ENCODE data around the gene CKS1B. TPM values are rescaled to one million over a fixed set of nuclear protein-coding genes. Genes with fewer than 3 reads are reported as not detected.

CKS1B gene
- polyA plus RNA-seq (ENCODE audit: insufficient read length in 3 of 3): 100 to 1,000 TPM in 2 of 3 donors, 10 to 100 TPM in 1; 80.2 to 111 (median 109) TPM
- long read RNA-seq, donor 1, transcript CKS1B-201 (3 exons, 759 nt): major isoform, 50 of 55 reads
- long read RNA-seq, donor 1, partial matches to known transcripts: 0 of 55 reads
- long read RNA-seq, donor 1, other reads (novel, unspliced or antisense): 0 of 55 reads
- long read RNA-seq, donor 2, transcript CKS1B-201 (3 exons, 759 nt): major isoform, 54 of 55 reads
- long read RNA-seq, donor 2, partial matches to known transcripts: 0 of 55 reads
- long read RNA-seq, donor 2, other reads (novel, unspliced or antisense): 0 of 55 reads
- long read RNA-seq, donor 3, transcript CKS1B-201 (3 exons, 759 nt): major isoform, 66 of 68 reads
- long read RNA-seq, donor 3, partial matches to known transcripts: 0 of 68 reads
- long read RNA-seq, donor 3, other reads (novel, unspliced or antisense): 0 of 68 reads
- long read RNA-seq, donor 4, transcript CKS1B-201 (3 exons, 759 nt): major isoform, 67 of 68 reads
- long read RNA-seq, donor 4, partial matches to known transcripts: 0 of 68 reads
- long read RNA-seq, donor 4, other reads (novel, unspliced or antisense): 0 of 68 reads
- long read RNA-seq, donor 5: 0 reads
- long read RNA-seq, donor 6, transcript CKS1B-201 (3 exons, 759 nt): major isoform, 62 of 63 reads
- long read RNA-seq, donor 6, partial matches to known transcripts: 0 of 63 reads
- long read RNA-seq, donor 6, other reads (novel, unspliced or antisense): 0 of 63 reads
- long read RNA-seq, donor 7, transcript CKS1B-201 (3 exons, 759 nt): major isoform, 78 of 84 reads
- long read RNA-seq, donor 7, partial matches to known transcripts: 0 of 84 reads
- long read RNA-seq, donor 7, other reads (novel, unspliced or antisense): 0 of 84 reads
- long read RNA-seq, donor 8, transcript CKS1B-201 (3 exons, 759 nt): major isoform, 99 of 109 reads
- long read RNA-seq, donor 8, transcript CKS1B-203 (3 exons, 912 nt): minor isoform, 5 of 109 reads
- long read RNA-seq, donor 8, partial matches to known transcripts: 0 of 109 reads
- long read RNA-seq, donor 8, other reads (novel, unspliced or antisense): 0 of 109 reads
- long read RNA-seq, donor 9, transcript CKS1B-201 (3 exons, 759 nt): major isoform, 60 of 63 reads
- long read RNA-seq, donor 9, partial matches to known transcripts: 0 of 63 reads
- long read RNA-seq, donor 9, other reads (novel, unspliced or antisense): 0 of 63 reads
- long read RNA-seq, donor 10, transcript CKS1B-201 (3 exons, 759 nt): major isoform, 68 of 74 reads
- long read RNA-seq, donor 10, partial matches to known transcripts: 0 of 74 reads
- long read RNA-seq, donor 10, other reads (novel, unspliced or antisense): 0 of 74 reads
- long read RNA-seq, donor 11, transcript CKS1B-201 (3 exons, 759 nt): major isoform, 38 of 42 reads
- long read RNA-seq, donor 11, partial matches to known transcripts: 0 of 42 reads
- long read RNA-seq, donor 11, other reads (novel, unspliced or antisense): 0 of 42 reads
- long read RNA-seq, donor 12, transcript CKS1B-201 (3 exons, 759 nt): major isoform, 14 of 16 reads
- long read RNA-seq, donor 12, partial matches to known transcripts: 0 of 16 reads
- long read RNA-seq, donor 12, other reads (novel, unspliced or antisense): 0 of 16 reads
- long read RNA-seq, donor 13, transcript CKS1B-201 (3 exons, 759 nt): major isoform, 112 of 134 reads
- long read RNA-seq, donor 13, partial matches to known transcripts: 0 of 134 reads
- long read RNA-seq, donor 13, other reads (novel, unspliced or antisense): 13 of 134 reads
- long read RNA-seq, donor 14, transcript CKS1B-201 (3 exons, 759 nt): major isoform, 54 of 58 reads
- long read RNA-seq, donor 14, partial matches to known transcripts: 0 of 58 reads
- long read RNA-seq, donor 14, other reads (novel, unspliced or antisense): 0 of 58 reads
- long read RNA-seq, donor 15, transcript CKS1B-201 (3 exons, 759 nt): major isoform, 30 of 31 reads
- long read RNA-seq, donor 15, partial matches to known transcripts: 0 of 31 reads
- long read RNA-seq, donor 15, other reads (novel, unspliced or antisense): 0 of 31 reads
- long read RNA-seq, donor 16, transcript CKS1B-201 (3 exons, 759 nt): major isoform, 158 of 179 reads
- long read RNA-seq, donor 16, partial matches to known transcripts: 0 of 179 reads
- long read RNA-seq, donor 16, other reads (novel, unspliced or antisense): 12 of 179 reads

- DNase-seq (ENCODE audit: extremely low read depth in 1 of 11, low read depth in 9 of 11, low spot score in 4 of 11): peak; percentile 98 to 100 (median 99)
Observed at GRCh38 chr1:154974102-154974807, at the start of gene CKS1B. CKS1B (plus strand) TSS chr1:154974681; CDS start chr1:154974746, 65 bp downstream.

DNA sequence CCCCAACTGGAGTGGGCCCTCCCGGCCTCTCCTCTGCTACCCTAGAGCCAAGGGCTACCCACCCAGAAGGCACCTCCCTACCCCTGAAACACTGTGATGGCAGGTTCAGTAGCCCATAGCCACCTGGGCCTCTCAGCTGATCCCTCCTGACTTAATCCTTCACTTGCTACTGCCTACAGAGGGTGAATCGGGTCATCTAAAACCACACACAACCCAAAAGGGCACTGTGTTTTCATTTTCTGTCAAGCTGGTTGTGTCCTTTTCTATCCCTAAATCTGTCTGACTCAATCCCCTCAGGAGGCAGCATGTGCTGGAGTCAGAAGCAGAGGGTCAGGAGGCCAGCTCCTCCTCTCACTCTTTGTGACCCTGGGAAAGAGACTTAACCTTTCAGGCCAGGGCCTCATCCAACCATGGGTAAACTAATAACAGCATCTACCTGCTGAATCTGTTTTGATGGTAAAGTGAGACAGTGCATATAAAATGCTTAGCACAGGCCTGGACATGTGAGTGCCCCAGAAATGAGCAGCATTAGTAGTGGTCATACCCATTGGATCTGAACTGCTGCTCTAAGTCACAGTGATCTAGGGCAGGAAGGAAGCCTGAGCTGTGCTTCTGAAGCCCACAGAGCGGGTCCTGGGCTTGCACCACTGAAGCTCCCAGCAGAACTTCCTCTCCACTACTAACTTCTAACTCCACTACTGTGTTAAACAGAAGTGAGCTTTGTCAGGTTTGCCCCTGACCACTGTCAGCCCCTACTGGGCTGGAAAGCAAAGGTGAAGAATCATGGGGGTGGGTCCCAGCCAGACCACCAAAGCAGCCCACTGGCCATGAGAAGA lies 48.9 kb upstream of the CKS1B start:
- DNase-seq (ENCODE audit: extremely low read depth in 1 of 11, low read depth in 9 of 11, low spot score in 4 of 11): no peak

DNA sequence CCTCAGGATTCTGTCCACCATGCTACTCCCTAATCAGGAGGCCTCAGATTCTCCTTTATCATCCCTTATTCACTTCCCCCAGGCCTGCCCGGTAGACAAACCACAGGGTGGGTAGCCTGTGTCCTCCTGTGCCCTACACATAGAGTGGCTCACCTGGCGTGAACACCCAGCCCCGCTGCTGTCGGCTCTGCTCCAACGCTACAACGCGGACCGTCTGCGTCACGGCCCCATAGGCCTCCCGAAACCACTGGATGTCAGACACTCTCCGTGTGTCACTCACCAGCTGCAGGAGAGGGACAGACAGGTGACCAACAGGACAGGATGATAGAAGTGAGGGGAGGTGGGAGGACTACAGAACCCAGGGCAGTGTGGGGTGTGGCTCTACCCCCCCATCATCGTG lies 48.3 kb upstream of the CKS1B start:
- DNase-seq (ENCODE audit: extremely low read depth in 1 of 11, low read depth in 9 of 11, low spot score in 4 of 11): no peak

- DNase-seq (ENCODE audit: extremely low read depth in 1 of 11, low read depth in 9 of 11, low spot score in 4 of 11): no peak
Observed at GRCh38 chr1:154931940-154932487, 42.5 kb upstream of the CKS1B start.

DNA sequence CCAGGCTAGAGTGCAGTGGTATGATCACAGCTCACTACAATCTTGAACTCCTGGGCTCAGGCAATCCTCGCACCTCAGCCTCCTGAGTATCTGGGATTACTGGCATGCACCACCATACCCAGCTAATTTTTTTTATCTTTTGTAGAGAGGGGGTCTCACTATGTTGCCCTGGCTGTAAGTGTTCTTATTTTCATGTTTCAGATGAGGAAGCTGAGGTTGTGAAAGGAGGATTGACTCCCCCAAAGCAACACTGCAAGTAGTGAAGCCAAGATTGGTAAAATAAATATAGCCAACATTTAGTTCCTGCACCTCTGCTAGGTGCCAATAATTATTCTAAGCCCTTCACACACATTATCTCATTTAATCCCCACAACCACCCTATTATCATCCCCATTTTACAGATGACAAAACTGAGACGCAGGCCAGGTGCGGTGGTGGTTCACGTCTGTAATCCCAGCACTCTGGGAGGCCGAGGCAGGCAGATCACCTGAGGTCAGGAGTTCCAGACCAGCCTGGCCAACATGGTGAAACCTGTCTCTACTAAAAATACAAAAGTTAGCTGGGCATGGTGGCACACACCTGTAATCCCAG lies 40.0 kb upstream of the CKS1B start:
- no peak for DNase-seq (ENCODE audit: extremely low read depth in 1 of 11, low read depth in 9 of 11, low spot score in 4 of 11)

GRCh38 chr1:154935749-154936554 lies 38.5 kb upstream of the CKS1B start:
- no peak for DNase-seq (ENCODE audit: extremely low read depth in 1 of 11, low read depth in 9 of 11, low spot score in 4 of 11)

GRCh38 chr1:154936555-154937084 lies 37.9 kb upstream of the CKS1B start, which contains the start of gene PMVK:
PMVK (minus strand) TSS chr1:154936719; CDS start chr1:154936685, 34 bp downstream.
- DNase-seq (ENCODE audit: extremely low read depth in 1 of 11, low read depth in 9 of 11, low spot score in 4 of 11): peak; percentile 86 to 99 (median 95)

GRCh38 chr1:154937085-154937987 lies 37.1 kb upstream of the CKS1B start:
- DNase-seq (ENCODE audit: extremely low read depth in 1 of 11, low read depth in 9 of 11, low spot score in 4 of 11): peak; percentile 87 to 99 (median 92)

GRCh38 chr1:154937988-154938386 lies 36.5 kb upstream of the CKS1B start:
- DNase-seq (ENCODE audit: extremely low read depth in 1 of 11, low read depth in 9 of 11, low spot score in 4 of 11): no peak

DNA sequence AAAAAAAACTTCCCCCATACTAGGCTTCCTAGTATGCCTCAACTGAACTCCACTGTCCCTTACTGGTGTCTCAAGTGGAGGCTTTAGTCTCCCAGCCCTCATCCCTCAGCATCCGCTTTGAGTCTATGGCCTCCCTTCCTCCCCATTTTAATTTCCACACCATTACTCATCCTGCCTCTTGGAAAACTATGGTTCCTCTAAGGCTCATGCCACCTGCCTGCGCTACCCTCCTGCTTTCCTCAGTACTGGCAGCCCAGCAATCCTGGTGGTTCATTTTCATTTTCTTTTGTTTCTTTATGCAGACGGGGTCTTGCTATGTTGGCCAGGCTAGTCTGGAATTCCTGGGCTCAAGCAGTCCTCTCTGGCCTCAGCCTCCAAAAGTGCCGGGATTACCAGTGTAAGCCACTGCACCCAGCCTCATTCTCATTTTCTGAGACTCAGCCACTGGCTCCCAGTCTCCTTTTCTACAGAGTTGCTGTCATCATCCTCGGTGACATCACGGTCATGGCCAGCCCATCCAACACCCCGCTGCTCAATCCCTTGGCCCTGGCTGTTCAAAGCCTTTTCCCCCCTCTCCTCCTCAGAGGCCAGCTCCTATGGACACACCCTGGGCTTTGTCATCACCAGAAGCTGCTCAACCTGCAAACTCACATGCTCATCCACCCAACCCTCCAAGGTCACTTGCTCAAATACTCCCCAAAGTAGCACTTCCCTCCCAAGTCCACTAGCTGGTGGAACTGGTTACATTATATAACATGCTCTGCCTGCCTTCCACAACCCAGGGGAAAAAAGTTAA lies 35.7 kb upstream of the CKS1B start:
- no peak for DNase-seq (ENCODE audit: extremely low read depth in 1 of 11, low read depth in 9 of 11, low spot score in 4 of 11)

- no peak for DNase-seq (ENCODE audit: extremely low read depth in 1 of 11, low read depth in 9 of 11, low spot score in 4 of 11)
Observed at GRCh38 chr1:154940213-154940560, 34.3 kb upstream of the CKS1B start.

GRCh38 chr1:154940651-154941194 lies 33.8 kb upstream of the CKS1B start:
- DNase-seq (ENCODE audit: extremely low read depth in 1 of 11, low read depth in 9 of 11, low spot score in 4 of 11): no peak
